Retina (tissue), 1 donor: ENCODE results near the gene VPS45.
A peak's percentile ranks its signal among the peaks of the same experiment; 100 is the strongest.
"Not testable (repeated sequence)": the region's sequence is repeated elsewhere in the genome, so short reads cannot be mapped to it uniquely, and the experiment has no call there.

ENCODE experiments used
- DNase-seq: peaks from one replicate; pipeline ENCODE4 v3.0.0-alpha.2; 2016

Gene VPS45

GRCh38 chr1:150162582-150162861 lies 94.9 kb downstream of the VPS45 start:
- no peak for DNase-seq

DNA sequence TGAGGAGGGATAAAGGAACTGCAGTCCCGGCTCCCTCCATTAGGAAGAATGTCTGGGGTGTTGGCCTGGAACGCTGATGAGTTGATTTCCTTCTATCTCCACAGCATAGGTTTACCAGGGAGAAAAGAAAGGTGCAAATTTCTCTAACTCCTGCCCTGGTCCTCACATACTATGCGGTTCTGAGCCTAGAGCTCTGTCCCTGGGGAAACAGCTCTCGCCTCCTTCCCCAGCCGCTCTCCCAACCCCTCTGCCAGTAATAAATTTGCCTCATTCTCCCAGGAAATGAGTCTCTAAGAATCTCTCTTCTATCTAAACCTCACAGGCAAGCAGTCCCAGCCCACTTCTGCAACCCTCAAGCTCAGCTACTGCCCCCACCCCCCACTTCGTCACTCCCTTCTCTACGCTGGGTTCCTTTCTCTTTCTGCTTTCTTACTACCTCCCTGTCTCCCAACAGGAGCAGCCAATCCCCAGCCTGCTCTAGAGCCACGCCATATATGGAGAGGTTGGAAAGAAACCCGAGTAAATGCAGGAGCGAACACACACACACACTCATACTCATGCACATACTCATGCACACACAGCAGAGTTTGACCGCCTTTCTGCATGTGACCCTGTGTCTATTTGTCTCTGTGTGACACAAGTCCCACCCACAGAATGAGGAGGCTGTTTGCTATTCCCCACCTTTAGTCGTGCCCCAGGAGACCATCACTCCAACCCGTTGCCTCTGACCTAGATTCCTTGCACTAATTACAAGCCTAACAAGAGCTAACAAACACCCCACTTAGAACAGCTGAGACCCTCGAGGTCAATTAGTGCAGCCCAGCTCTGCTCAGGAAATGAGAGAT lies 95.5 kb downstream of the VPS45 start:
- DNase-seq = peak; percentile 89

GRCh38 chr1:150164224-150164623 lies 96.6 kb downstream of the VPS45 start:
- DNase-seq = no peak

GRCh38 chr1:150164779-150165178 lies 97.2 kb downstream of the VPS45 start:
- no peak for DNase-seq

DNA sequence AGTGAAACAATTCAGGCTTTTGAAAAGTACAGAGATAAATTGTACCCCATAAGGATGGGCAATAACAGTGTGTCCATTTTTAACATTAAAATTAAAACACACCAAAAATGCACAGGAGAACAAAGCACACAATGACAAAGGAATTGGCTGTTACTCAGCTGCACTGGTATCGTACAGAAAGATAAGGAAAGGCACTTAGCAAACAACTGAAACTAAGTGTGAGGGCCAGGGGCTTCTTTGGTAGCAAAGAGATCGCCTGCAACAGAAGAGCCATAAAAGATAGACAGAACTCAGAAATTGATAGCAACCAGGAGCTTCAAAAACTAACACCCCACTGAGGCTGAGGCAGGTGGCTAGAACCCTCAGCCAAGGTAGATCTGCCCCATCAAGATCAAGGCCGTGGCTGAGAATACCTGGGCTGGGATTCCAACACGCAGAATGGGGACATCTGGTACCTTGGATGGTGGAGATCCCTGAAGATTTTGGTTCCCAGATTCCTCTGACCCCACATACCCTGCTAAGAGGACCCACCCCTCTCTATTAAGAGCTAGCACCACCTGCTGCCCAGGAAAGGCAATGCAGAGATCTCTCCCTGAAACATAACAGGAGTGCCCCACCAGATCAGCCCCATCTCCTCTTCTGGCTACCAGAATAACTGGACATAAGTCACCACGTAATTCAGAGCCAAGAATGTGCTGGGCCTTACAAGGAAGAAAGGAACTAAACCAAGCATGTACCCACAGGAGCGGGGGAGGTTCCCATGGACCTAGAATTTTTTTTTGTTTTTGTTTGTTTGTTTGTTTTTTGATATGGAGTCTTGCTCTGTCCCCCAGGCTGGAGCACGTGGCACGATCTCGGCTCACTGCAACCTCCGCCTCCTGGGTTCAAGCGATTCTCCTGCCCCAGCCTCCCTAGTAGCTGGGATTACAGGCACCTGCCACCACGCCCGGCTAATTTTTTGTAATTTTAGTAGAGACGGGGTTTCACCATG lies 98.3 kb downstream of the VPS45 start:
- DNase-seq = peak; percentile 65

- DNase-seq = peak; percentile 72
These were observed 101.5 kb downstream of the VPS45 start for GRCh38 chr1:150168960-150169601.

DNA sequence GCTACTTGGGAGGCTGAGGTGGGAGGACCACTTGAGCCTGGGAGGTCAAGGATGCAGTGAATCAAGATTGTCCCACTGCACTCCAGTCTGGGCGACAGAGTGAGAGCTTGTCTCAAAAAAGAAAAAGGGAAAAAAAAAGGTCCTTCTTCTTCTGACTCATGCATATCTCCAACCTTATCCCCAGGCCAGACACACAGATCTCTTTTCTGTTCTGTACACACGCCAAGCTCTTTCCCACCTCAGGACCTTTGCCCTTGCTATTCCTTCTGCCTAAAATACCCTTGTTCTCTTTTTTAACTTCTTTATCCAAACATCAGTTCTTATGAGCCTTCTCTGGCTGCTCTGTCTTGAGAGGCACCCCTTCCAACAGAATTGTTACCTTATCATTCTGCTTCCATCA lies 104.2 kb downstream of the VPS45 start:
- DNase-seq = no peak

GRCh38 chr1:150173141-150173585 lies 105.6 kb downstream of the VPS45 start:
- DNase-seq = no peak

DNA sequence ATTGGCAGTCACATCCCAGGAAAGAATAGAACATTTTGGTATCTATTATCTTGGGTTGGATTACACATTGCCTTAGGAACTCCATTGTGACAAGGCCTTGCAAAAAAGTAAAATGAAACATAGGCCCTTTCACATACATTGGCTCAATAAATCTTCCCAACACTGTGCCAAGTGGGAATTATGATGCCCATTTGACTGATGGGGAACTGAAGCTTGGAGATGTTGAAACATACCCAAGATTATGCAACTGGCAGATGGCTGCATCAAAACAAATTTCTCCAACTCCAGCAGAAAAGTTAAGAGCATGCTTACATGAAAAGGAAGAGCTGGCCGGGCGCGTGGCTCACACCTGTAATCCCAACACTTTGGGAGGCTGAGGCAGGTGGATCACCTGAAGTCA lies 109.0 kb downstream of the VPS45 start:
- no peak for DNase-seq

DNA sequence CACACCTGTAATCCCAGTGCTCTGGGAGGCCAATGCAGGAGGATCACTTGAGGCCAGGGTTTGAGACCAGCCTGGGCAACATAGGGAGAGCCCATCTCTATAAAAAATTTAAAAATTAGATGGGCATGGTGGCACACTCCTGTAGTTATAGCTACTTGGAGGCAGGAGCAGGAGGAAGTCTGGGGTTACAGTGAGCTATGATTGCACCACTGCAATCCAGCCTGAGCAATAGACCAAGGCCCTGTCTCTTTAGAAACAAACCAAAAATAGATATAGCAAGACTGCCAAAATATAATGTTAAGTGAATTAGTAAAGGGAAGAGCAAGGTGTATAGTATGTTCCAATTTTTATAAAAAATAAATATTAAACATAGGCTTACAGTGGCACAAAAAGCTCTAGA lies 111.0 kb downstream of the VPS45 start:
- DNase-seq = no peak

GRCh38 chr1:150179867-150180266 lies 112.3 kb downstream of the VPS45 start:
- no peak for DNase-seq

DNA sequence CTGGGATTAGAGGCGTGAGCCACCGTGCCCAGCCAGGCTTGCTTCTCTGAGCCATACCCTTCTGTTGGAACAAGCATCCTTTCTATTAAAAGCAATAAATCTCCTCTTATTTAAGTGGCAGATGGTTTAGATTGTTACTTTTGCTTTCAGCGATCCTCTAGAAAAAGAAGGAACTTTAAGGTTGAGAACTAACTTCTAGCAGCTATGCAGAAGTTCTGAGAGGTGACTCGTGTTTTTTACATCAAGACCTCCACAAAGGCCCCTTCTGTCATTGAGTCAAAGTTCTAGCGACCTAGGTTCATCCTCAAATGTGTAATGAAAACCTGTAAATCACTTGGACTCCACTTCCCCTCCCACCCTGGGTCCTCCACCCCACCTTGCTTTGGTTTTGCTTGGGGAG lies 112.9 kb downstream of the VPS45 start:
- no peak for DNase-seq

GRCh38 chr1:150182247-150182646 lies 114.7 kb downstream of the VPS45 start:
- no peak for DNase-seq

DNA sequence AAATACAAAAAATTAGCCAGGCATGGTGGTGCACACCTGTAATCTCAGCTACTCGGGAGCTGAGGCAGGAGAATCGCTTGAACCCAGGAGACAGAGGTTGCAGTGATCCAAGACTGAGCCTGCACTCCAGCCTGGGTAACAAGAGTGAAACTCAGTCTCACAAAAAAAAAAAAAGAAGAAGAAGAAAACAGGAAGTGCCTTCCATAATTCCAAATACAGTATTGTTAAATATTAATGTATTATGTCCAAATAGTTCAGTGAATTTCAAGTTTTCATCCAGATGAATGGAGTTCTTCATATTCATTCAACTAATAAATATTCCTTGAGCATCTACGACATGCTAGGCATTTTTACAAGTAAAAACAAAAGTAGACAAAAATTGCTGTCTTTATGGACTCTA lies 115.5 kb downstream of the VPS45 start:
- DNase-seq = no peak

DNA sequence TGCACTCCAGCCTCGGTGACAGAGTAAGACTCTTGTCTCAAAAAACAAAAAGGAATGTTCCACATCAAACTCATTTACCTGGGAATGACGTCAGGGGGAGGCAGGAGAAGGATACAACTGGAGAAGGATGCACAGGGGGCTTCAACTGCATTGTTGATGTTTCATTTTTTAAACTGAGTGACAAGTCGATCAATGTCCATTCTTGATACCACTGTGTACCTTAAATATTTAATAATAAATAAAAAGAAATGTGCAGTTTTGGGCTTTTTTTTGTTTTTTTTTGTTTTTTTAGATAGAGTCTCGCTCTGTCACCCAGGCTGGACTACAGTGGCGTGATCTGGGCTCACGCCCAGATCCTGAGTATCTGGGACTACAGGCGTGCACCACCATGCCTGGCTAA lies 117.9 kb downstream of the VPS45 start:
- DNase-seq = no peak

GRCh38 chr1:150186438-150186788 lies 118.8 kb downstream of the VPS45 start:
- DNase-seq = not testable (repeated sequence)

- peak; percentile 66 for DNase-seq
These were observed 119.4 kb downstream of the VPS45 start for GRCh38 chr1:150186789-150187559.

- DNase-seq = no peak
These were observed 120.0 kb downstream of the VPS45 start for GRCh38 chr1:150187560-150187931.

GRCh38 chr1:150192012-150192411 lies 124.4 kb downstream of the VPS45 start:
- no peak for DNase-seq

DNA sequence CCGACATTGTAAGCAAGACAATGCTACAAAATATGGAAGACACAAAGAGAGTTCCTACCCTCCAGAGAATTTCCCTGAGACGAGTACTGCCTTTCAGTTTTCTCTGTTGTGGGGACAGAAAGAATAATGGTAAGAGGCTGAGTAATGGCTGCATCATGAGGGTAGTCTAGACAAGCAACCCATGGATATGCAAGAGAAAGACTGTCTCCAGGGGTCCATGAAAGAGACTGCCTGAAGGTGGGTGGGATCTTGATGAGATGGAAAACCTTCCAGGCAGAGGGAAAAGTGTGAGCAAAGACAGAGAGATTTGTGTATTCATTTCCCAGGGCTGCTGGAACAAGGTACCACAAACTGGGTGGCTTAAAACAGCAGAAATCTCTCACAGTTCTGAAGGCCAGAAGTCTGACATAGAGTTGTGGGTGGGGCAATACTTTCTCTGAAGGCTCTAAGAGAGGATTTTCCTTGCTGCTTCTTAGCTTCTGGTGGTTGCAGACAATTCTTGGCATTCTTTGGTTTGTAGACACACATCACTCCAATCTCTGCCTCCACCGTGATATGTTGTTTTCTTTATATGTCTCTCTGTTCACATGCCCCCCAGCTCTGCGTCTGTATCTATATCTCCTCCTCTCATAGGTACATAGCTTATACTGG lies 126.9 kb downstream of the VPS45 start:
- DNase-seq = no peak
